Esophagus muscularis mucosa (tissue), 3 donors: Measurements from ENCODE around the gene STK10.

Experiments
- CTCF ChIP-seq, 3 experiments: fragments of 200-600 bp in 2 of 3; fragments of 450-650 bp in 1 of 3; sonication (generic) in 2 of 3; IDR thresholded peaks; one replicate each; pipeline ENCODE4 v1.5.1; 2017 to 2019; ENCODE audit warnings: antibody characterized with exemption in 3 of 3, mild to moderate bottlenecking in 2 of 3, moderate library complexity in 1 of 3
- POLR2AphosphoS5 ChIP-seq, 2 donors: sonication (generic); formaldehyde crosslinking; IDR thresholded peaks; one replicate each; pipeline ENCODE4 v1.6.1; 2017; ENCODE audit warnings: antibody characterized with exemption in 2 of 2

DNA sequence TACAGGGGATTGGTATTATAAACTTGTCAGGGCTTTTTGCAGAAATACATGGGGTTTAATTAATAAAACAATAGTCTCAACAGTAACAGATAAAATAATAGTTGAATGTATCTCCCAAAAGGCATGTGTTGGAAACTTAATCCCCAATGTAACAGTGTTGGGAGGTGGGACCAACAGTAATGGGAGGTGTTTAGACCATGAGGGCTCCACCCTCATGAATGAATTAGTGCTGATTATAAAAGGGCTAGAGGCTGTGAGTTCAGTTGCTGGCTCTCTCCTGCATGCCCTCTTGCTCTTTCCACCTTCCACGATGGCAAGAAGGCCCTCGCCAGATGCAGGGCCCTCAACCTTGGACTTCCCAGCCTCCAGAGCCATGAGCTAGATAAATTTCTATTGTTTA is 56.3 kb downstream of the STK10 start:
- TF ChIP-seq CTCF (IDR thresholded peaks at IDR 0.05) (no peak), POLR2AphosphoS5 (IDR thresholded peaks at IDR 0.05) (no peak)
